ENCODE data around the gene BHLHE40. TPM values are rescaled to one million over a fixed set of nuclear protein-coding genes. Genes with fewer than 3 reads are reported as not detected.

BHLHE40 gene
- total and polyA plus RNA-seq, 2 of the 13 experiments (the other 11 are each of a cell fraction or from before 2014, with no cell fraction given) = 1.8 to 51.0 TPM

DNA sequence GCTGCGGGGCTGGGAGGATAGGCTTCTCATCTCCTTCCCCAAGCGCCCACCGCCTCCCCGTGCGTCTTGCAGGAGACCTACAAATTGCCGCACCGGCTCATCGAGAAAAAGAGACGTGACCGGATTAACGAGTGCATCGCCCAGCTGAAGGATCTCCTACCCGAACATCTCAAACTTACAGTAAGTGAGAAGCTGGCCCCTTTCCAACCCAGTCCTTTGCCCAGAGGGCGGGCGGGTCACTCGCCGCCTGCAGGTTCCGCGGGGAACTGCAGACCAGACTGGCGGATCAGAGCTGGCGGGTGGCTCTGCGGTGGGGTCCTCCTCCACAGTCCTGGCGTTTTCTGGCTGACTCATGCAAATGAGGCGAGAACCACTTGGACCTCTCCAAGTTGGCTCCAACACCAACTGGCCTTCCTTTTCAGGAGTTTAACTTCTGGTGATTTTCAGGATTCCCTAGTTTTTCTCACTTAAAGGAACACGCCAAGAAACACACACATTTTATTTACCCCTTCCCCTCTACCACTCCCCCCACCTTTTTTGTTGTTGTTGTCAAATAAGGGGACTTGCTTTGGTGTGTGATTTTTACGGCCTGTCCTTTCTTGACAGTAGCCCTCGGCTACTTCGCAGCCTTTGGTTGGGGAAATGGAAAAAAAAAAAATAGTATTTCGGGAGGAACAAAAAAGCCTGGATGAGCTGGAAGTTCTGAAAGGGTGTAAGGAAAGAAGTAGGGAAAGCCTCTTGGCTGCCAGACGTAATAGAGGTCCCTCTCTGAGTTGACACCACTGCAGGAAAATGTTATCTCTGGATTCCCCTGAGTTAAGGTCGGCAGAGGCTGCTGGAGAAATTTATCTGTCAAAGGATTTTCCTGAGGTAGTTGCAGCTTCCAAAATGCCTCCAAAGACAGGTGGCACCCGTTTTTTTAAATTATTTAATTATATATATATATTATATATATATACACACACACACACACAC is 1.3 kb downstream of the BHLHE40 start (continued):
- TF ChIP-seq ZBTB7B (CRISPR knock-in tag; IDR thresholded peaks at IDR 0.05) (peak; percentile 64; the same call in 1 of the 2 replicates), PCBP2 (optimal IDR thresholded peaks at IDR 0.05; ENCODE audit: low read depth, low read length, poor library complexity, severe bottlenecking) (no peak), ZFP90 (CRISPR knock-in tag; IDR thresholded peaks at IDR 0.05; ENCODE audit: borderline replicate concordance) (no peak), ELF4 (CRISPR knock-in tag; IDR thresholded peaks at IDR 0.05; ENCODE audit: borderline replicate concordance) (no peak), TAF15 (IDR thresholded peaks at IDR 0.05; ENCODE audit: low read depth, low read length, poor library complexity, severe bottlenecking) (no peak), MEF2D (CRISPR knock-in tag; IDR thresholded peaks at IDR 0.05) (no peak), CEBPG (CRISPR knock-in tag; IDR thresholded peaks at IDR 0.05) (no peak), GMEB1 (CRISPR knock-in tag; IDR thresholded peaks at IDR 0.05; ENCODE audit: borderline replicate concordance) (peak; percentile 37; the same call in 1 of the 2 replicates), GRHL1 (CRISPR knock-in tag; conservative IDR thresholded peaks at IDR 0.05) (no peak), ZNF337 (CRISPR knock-in tag; IDR thresholded peaks at IDR 0.05; ENCODE audit: borderline replicate concordance, low read depth) (0 out of 2 replicates have a peak, but pooled peaks have one; percentile 31), MXI1 (IDR thresholded peaks at IDR 0.05; ENCODE audit: borderline replicate concordance, low read depth, low read length) (peak; percentile 70; the same call in 2 of the 3 replicates), RBFOX2 (IDR thresholded peaks at IDR 0.05; ENCODE audit: low read depth, low read length) (peak; percentile 35), SMARCC2 (IDR thresholded peaks at IDR 0.05) (no peak), HNRNPH1 (optimal IDR thresholded peaks at IDR 0.05; ENCODE audit: low read depth, low read length) (no peak)
- TF ChIP-seq, protein P1, sequence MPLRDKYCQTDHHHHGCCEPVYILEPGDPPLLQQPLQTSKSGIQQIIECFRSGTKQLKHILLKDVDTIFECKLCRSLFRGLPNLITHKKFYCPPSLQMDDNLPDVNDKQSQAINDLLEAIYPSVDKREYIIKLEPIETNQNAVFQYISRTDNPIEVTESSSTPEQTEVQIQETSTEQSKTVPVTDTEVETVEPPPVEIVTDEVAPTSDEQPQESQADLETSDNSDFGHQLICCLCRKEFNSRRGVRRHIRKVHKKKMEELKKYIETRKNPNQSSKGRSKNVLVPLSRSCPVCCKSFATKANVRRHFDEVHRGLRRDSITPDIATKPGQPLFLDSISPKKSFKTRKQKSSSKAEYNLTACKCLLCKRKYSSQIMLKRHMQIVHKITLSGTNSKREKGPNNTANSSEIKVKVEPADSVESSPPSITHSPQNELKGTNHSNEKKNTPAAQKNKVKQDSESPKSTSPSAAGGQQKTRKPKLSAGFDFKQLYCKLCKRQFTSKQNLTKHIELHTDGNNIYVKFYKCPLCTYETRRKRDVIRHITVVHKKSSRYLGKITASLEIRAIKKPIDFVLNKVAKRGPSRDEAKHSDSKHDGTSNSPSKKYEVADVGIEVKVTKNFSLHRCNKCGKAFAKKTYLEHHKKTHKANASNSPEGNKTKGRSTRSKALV (CRISPR knock-in tag; IDR thresholded peaks at IDR 0.05) = no peak
- TF ChIP-seq, protein P2, sequence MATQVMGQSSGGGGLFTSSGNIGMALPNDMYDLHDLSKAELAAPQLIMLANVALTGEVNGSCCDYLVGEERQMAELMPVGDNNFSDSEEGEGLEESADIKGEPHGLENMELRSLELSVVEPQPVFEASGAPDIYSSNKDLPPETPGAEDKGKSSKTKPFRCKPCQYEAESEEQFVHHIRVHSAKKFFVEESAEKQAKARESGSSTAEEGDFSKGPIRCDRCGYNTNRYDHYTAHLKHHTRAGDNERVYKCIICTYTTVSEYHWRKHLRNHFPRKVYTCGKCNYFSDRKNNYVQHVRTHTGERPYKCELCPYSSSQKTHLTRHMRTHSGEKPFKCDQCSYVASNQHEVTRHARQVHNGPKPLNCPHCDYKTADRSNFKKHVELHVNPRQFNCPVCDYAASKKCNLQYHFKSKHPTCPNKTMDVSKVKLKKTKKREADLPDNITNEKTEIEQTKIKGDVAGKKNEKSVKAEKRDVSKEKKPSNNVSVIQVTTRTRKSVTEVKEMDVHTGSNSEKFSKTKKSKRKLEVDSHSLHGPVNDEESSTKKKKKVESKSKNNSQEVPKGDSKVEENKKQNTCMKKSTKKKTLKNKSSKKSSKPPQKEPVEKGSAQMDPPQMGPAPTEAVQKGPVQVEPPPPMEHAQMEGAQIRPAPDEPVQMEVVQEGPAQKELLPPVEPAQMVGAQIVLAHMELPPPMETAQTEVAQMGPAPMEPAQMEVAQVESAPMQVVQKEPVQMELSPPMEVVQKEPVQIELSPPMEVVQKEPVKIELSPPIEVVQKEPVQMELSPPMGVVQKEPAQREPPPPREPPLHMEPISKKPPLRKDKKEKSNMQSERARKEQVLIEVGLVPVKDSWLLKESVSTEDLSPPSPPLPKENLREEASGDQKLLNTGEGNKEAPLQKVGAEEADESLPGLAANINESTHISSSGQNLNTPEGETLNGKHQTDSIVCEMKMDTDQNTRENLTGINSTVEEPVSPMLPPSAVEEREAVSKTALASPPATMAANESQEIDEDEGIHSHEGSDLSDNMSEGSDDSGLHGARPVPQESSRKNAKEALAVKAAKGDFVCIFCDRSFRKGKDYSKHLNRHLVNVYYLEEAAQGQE (IDR thresholded peaks at IDR 0.05; ENCODE audit: borderline replicate concordance in 1 of 2, low read depth in 1 of 2, low read length in 2 of 2) = peak in 1 of 2 experiments; percentile 52; a peak in 1 of 4 replicates
